ENCODE data around the gene HRH3. TPM values are rescaled to one million over a fixed set of nuclear protein-coding genes. Genes with fewer than 3 reads are reported as not detected.

The HRH3 gene
- total RNA-seq, 2 experiments from 2014 or later = not detected

DNA sequence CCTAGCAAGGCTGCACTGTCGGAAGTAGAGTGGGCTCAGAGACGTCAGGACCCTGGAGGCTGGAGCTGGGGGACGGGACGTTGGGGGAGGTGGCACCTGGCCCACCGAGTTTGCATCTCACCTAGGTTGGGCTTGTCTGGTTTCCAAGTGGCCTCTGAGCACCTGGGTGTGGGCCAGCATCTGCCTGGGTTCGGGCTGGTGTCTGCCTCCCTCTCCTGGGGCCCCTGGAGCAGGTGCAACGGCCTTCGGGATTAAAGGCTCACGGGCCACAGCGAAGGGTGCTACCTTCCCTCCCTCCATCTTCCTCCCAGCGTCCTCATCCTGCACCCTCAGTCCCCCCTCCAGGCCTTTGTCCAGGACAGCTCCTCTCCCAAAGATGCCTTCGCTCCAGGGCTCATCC is 6.0 kb downstream of the HRH3 start:
- no peaks in the 10 kb centered on the region for H3K9me3 Mint-ChIP-seq
- H3K36me3 Mint-ChIP-seq (ENCODE audit: low read depth) = no peaks in the 10 kb centered on the region
- H3K4me3 Mint-ChIP-seq = no peak overlapping the region
- peaks cover 11% of the 10 kb centered on the region for H3K27me3 Mint-ChIP-seq
- DNase-seq = no peak
- ChIA-PET CTCF (no interaction called here), POLR2A (no interaction called here)
- no peaks in the 10 kb centered on the region for H3K4me1 Mint-ChIP-seq
- H3K27ac Mint-ChIP-seq = no peak overlapping the region

DNA sequence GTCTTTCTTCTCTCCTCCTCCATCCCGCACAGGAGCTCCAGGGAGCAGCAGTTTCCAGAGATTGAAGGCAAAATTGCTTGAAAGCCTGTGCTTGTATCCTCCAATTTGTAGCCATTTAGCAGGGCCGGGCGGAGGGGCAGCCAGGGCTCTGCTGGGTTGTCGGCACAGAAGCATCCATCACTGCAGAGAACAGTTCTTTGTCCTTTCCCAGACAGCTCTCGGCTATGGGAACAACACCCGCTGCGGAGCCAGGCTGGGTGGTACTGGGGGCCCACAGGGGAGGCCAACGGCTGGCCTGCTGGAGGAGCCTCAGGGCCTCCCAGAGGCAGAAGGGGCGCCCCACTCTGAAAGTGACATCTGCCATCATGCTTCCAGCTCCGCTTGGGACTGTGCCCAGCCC is 7.8 kb downstream of the HRH3 start:
- CTCF ChIA-PET = interaction anchor here (1.2 kb wide), 1 partner anchor 9 kb away, joined by 3 read pairs; no protein-coding TSS in a partner anchor
- H3K27me3 Mint-ChIP-seq = peaks cover 3% of the 10 kb centered on the region
- no peaks in the 10 kb centered on the region for H3K36me3 Mint-ChIP-seq (ENCODE audit: low read depth)
- H3K9me3 Mint-ChIP-seq = no peaks in the 10 kb centered on the region
- POLR2A ChIA-PET = no interaction called here
- no peak overlapping the region for H3K4me3 Mint-ChIP-seq
- no peak overlapping the region for H3K27ac Mint-ChIP-seq
- no peak for DNase-seq
- no peaks in the 10 kb centered on the region for H3K4me1 Mint-ChIP-seq

DNA sequence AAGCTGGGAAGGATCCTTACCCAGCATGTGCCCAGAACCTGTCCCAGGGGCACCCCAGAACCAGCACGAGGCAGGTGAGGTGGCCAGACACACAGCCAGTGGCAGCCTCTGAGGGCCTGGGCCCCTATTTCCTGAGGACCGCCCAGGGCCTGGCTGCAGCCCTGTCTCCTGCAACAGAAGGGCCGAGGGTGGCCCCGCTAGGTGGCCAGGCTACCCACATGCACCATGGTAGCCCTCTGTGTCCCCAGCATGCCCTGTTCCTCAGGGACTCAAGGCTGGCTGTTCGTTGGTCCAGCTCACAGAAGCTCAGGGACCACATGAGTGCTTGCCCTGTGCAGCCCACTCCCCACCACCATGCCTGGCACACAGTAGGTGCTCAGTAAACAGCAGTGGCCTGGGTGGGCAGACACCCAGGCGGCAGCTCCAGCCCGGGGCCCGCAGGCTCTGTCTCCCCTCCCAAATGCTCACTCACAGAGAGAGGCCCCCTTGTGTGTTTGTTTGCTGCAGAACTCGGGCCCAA is 8.2 kb downstream of the HRH3 start:
- no peaks in the 10 kb centered on the region for H3K4me1 Mint-ChIP-seq
- no peaks in the 10 kb centered on the region for H3K27me3 Mint-ChIP-seq
- no peak for DNase-seq
- H3K9me3 Mint-ChIP-seq = no peaks in the 10 kb centered on the region
- H3K36me3 Mint-ChIP-seq (ENCODE audit: low read depth) = no peaks in the 10 kb centered on the region
- POLR2A ChIA-PET = no interaction called here
- H3K4me3 Mint-ChIP-seq = no peak overlapping the region
- no peak overlapping the region for H3K27ac Mint-ChIP-seq
- CTCF ChIA-PET = interaction anchor here (1.2 kb wide), 1 partner anchor 10 kb away, joined by 3 read pairs; no protein-coding TSS in a partner anchor

DNA sequence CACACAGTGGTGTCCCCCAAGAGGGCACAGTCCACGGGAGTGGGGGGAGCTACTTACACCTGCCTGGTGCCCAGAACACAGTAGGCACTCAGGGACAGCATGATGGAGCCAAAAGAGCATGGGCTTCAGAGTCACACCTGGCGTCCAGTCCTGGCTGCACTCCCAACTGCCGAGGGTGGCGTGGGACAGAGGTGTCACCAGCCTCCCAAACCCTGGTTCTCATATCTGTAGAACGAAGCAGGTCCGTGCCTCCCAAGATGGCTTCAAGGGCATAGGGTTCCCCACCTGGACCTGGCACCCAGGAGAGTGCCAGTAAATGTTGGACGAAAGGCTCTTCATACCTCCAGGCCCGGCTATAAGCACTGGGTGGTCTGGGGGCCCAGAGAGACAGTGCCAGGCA is 8.9 kb downstream of the HRH3 start:
- Mint-ChIP-seq H3K4me3 (no peak overlapping the region), H3K27me3 (no peaks in the 10 kb centered on the region), H3K27ac (no peak overlapping the region), H3K4me1 (no peaks in the 10 kb centered on the region), H3K36me3 (ENCODE audit: low read depth) (no peaks in the 10 kb centered on the region), H3K9me3 (no peaks in the 10 kb centered on the region)
- CTCF ChIA-PET = no interaction called here
- DNase-seq = no peak
- POLR2A ChIA-PET = no interaction called here

DNA sequence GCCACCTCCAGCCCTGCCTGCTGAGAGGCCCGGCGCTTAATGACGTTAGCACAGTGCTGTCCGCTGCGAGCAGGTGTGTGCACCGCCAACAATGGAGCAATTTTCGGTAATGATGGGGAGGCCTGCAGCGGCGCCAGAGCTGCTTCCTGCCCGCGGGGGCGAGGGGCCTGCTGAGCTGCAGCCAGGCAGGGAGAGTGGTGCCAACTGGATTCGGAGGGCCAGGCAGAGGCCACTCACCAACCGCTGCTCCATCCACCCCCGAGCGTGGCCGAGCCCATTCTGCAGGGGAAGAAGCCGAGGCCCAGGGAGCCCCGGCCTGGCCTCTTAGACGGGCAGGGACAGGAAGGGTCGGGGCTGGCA is 9.6 kb downstream of the HRH3 start:
- Mint-ChIP-seq H3K27me3 (no peaks in the 10 kb centered on the region), H3K36me3 (ENCODE audit: low read depth) (no peaks in the 10 kb centered on the region), H3K4me3 (no peak overlapping the region), H3K27ac (no peak overlapping the region), H3K9me3 (no peaks in the 10 kb centered on the region), H3K4me1 (no peaks in the 10 kb centered on the region)
- ChIA-PET POLR2A (no interaction called here), CTCF (no interaction called here)
- no peak for DNase-seq

DNA sequence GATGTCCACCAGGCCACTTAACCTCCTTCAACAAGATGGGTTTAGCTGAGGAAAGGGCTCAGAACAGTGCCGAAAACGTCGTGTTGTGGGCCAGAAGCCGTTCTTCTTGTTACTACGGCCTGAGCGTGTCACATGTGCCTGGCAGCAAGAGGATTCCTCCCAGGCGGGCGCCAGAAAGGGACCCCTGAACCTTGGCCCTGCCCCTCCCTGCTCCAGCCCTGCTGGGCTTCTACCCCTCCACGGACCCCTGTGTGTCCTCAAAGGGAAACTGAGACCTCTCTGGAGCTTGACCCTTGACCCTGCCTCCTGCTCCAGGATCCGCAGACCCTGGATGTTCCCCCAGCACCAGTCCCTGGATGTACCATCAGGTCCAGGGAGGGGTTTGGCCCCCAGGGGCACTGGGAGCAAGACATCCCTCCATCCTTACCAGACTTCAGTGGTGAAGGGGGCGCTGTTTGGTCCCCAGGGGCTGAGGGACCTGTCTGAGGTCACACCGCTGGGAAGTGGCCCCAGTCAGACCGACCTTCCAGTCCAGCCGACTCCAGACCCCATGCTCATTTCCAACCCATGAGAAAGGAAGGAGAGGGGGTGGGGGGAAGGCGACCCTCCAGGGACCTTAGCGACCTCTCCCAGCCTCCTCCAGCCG is 10.1 kb downstream of the HRH3 start:
- no peaks in the 10 kb centered on the region for H3K9me3 Mint-ChIP-seq
- ChIA-PET POLR2A (no interaction called here), CTCF (interaction anchor here (1.0 kb wide), 1 partner anchor 76 kb away, joined by 3 read pairs; no protein-coding TSS in a partner anchor)
- no peaks in the 10 kb centered on the region for H3K36me3 Mint-ChIP-seq (ENCODE audit: low read depth)
- H3K4me3 Mint-ChIP-seq = no peak overlapping the region
- no peak for DNase-seq
- no peaks in the 10 kb centered on the region for H3K4me1 Mint-ChIP-seq
- H3K27ac Mint-ChIP-seq = no peak overlapping the region
- no peaks in the 10 kb centered on the region for H3K27me3 Mint-ChIP-seq

DNA sequence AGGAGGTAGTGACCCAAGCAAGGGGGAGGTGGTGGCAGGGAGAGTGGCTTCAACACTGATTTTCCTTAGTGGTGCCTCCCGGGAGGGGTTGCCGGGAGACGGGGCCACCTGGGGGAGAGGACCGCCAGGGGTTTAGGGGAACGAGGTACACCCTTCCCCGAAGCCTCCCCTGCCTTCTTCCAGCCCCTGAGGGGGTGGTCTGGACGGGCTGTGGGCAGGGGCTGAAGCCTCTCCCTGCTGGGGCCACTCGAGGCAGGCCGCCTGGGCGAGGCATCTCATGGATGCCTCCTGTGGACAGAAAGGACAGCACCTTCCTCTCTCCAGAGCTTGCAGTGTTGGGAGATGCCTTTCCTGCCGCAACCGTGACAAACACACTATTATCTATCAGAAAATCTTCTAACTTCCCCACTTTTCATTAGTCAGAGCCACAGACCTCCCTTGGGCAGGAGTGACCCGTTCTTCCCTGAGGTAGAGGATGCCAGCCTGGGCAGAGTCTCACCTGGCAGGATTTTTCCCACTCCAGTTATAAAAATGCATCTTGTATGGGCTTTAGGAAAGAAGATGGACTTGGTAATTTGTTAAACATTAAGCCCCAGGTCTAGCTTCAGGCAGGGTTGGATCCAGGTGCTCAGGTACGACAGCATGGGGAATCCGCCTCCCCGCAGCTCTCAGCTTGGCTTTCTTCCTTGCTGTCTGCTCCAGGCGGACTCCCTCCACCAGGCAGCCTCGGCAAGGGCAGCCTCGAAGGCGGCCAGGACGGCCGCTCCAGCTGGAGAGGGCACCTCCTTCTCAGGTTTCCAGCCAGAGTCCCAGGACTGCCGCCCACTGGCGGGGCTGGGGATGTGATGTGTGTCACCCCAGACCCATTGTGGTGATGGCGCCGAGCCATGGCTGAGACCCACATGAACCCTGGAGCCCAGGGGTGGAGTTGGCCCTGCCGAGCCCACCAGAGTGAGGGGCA is 11.0 kb downstream of the HRH3 start:
- Mint-ChIP-seq H3K27me3 (no peaks in the 10 kb centered on the region), H3K36me3 (ENCODE audit: low read depth) (no peaks in the 10 kb centered on the region), H3K27ac (no peak overlapping the region), H3K9me3 (no peaks in the 10 kb centered on the region), H3K4me3 (no peak overlapping the region), H3K4me1 (no peaks in the 10 kb centered on the region)
- ChIA-PET POLR2A (no interaction called here), CTCF (interaction anchor here (1.0 kb wide), 1 partner anchor 75 kb away, joined by 3 read pairs; no protein-coding TSS in a partner anchor)
- DNase-seq = no peak

DNA sequence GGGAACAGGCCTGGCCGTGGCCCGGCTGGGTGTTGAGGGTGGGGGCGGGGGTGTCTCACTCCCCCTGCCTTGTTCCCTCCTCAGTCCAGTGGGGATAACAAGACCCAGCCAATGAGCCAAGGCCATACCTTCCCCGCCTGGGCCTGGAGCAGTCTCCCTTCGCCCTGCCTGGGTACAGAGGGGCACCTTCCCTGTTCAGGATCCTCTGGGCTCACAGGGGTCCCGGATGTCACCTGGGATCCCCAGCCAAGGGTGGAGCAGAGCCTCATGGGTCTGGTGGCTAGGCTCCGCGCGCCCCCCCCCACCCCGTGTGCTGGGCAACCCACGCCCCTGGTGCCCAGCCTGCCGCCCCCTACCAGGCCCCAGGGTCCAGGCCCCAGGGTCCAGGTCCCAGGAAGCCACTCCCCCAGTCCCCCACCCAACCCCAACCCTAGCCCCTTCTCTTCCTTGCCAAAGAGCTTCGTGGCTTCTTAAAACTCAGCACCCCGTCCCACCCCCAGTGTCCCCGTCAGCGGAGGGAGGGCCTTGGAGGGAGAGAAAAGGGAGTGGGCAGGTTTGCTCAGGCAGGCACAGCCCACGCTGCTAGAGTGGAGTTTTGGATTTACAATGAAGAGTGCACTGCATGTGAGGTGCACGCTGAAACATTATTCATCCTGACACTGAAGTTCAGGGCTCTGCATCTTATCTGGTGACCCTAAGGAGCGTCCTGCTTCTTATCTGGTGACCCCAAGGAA is 11.8 kb downstream of the HRH3 start:
- Mint-ChIP-seq H3K27me3 (no peaks in the 10 kb centered on the region), H3K9me3 (no peaks in the 10 kb centered on the region), H3K4me1 (peaks cover 1% of the 10 kb centered on the region), H3K4me3 (no peak overlapping the region), H3K27ac (no peak overlapping the region), H3K36me3 (ENCODE audit: low read depth) (no peaks in the 10 kb centered on the region)
- ChIA-PET POLR2A (no interaction called here), CTCF (no interaction called here)
- DNase-seq = no peak

DNA sequence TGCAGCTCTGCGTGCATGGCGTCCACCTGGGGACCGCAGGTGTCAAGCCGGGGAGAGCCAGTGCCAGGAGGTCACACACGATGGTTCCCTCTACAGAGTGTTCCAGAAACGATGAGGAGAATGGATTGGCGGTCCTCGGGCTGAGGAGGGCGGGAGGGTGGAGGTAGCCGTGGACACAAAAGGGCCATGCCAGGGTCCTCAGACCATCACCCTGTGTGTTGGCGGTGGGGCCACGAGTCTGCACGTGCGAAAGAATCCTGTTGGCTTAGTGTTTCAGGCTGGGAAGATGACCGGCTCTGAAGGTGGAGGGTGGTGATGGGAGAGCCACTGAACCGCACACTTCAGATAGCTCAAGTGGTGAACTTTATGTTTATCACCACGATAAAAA is 13.7 kb downstream of the HRH3 start:
- POLR2A ChIA-PET = no interaction called here
- H3K4me3 Mint-ChIP-seq = no peak overlapping the region
- DNase-seq = no peak
- H3K4me1 Mint-ChIP-seq = peaks cover 3% of the 10 kb centered on the region
- H3K27ac Mint-ChIP-seq = no peak overlapping the region
- H3K27me3 Mint-ChIP-seq = no peaks in the 10 kb centered on the region
- no peaks in the 10 kb centered on the region for H3K9me3 Mint-ChIP-seq
- peaks cover 5% of the 10 kb centered on the region for H3K36me3 Mint-ChIP-seq (ENCODE audit: low read depth)
- CTCF ChIA-PET = no interaction called here

DNA sequence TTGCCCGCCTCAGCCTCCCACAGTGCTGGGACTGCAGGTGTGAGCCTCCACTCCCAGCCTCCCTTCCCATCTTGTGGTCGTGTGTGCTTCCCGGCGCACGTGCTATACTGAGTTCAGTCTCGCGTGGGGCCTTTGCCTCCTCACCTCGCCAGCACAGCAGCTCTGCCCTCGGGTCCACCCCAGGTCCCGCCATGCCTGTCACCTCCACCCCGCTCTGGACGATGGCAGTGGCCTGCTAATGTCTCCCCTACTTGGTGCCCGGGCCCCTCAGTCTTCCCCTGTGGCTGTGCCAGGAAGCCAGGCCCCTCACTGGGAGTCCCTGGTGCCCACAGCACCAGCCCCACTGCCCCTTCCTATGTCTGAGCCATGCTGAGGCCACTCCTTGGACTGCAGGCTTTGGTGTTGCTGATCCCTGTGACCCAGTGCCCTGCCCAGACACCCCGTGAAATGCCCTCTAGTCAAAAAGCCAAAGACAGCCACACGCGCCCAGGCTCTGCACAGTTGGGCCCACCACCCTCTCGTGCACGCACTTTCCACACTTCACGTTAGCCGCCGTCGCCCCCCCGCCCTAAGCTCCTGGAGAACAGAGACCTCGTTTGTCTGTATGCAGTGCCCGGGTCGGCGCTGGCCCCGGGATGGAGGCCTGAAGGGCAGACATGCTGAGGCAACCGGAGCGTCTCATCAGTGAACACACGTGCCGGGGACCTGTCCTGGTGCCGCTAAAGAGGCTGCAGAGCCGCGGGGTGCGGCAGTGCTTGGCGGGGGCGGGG is 14.3 kb downstream of the HRH3 start:
- Mint-ChIP-seq H3K4me3 (no peak overlapping the region), H3K4me1 (peaks cover 3% of the 10 kb centered on the region), H3K27me3 (no peaks in the 10 kb centered on the region), H3K36me3 (ENCODE audit: low read depth) (peaks cover 5% of the 10 kb centered on the region), H3K27ac (no peak overlapping the region), H3K9me3 (no peaks in the 10 kb centered on the region)
- ChIA-PET POLR2A (no interaction called here), CTCF (no interaction called here)
- DNase-seq = no peak

DNA sequence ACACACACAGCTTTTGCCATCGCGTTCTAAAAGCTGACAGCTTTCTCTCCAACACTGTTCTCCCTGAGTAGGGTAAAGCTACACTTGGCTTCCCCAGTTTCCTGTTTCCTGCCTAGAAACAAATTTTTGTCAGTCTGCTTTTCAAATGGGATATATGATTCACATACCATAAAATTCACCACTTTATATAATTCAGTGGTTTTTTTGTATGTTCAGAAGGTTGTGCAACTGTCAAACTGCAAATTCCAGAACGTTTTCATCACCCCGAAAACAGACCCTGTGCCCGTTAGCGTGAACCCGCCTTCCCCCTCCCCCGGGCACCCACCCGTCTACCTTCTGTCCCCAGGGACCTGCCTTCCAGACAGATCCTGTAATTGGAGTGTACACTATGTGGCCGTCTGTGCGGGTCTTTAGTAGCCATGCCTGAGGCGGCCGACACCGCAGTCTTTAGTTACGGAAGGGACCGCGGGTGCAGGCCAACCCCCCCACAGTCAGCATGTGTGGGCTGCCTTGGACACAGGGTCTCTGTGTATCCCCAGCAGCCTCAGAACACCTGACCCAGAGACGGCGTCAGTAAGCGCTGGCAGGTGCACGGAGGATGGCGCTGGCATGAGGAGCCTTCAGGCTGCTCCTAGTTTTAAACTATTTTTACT is 16.6 kb downstream of the HRH3 start:
- DNase-seq = no peak
- CTCF ChIA-PET = no interaction called here
- H3K27me3 Mint-ChIP-seq = no peaks in the 10 kb centered on the region
- no peak overlapping the region for H3K4me3 Mint-ChIP-seq
- H3K4me1 Mint-ChIP-seq = peaks cover 3% of the 10 kb centered on the region
- H3K9me3 Mint-ChIP-seq = no peaks in the 10 kb centered on the region
- no peak overlapping the region for H3K27ac Mint-ChIP-seq
- POLR2A ChIA-PET = no interaction called here
- peaks cover 23% of the 10 kb centered on the region for H3K36me3 Mint-ChIP-seq (ENCODE audit: low read depth)

DNA sequence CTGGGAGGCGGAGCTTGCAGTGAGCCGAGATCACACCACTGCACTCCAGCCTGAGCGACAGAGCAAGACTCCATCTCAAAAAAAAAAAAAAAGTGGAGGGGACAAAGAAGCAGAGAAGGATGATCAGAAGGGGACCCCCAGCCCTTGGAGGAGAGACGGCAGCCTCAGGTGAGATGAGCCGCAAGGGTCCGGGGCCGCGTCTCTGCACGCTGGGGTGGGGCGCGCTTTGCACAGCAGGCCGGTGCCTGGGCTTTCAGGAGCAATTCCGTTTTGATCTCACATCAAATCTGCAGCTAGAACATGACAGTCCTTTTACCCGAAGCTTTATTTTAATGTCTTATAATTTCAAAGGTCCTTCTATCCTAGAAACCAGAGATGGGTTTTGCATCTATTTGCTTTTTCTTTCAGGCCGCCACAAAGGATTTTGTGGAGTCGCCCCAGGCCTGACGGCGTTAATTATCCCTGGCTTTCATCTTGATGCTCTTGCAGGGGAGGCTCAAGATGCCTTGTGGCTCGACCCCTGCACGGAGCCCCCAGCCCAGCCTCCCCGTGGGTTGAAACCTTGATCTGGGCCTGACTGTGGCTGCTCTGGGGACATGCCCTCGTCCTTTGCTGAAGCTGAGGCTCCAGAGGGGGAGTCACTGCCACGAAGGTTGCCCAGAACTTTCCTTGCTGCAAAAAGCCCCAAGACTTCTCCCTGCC is 17.3 kb downstream of the HRH3 start:
- Mint-ChIP-seq H3K27me3 (no peaks in the 10 kb centered on the region), H3K4me3 (no peak overlapping the region), H3K9me3 (no peaks in the 10 kb centered on the region), H3K4me1 (peaks cover 3% of the 10 kb centered on the region), H3K36me3 (ENCODE audit: low read depth) (peaks cover 24% of the 10 kb centered on the region), H3K27ac (no peak overlapping the region)
- ChIA-PET POLR2A (no interaction called here), CTCF (no interaction called here)
- DNase-seq = no peak
